ENCODE results near the gene CFC1.
"Not testable (repeated sequence)": the region's sequence is repeated elsewhere in the genome, so short reads cannot be mapped to it uniquely, and the experiment has no call there.

DNA sequence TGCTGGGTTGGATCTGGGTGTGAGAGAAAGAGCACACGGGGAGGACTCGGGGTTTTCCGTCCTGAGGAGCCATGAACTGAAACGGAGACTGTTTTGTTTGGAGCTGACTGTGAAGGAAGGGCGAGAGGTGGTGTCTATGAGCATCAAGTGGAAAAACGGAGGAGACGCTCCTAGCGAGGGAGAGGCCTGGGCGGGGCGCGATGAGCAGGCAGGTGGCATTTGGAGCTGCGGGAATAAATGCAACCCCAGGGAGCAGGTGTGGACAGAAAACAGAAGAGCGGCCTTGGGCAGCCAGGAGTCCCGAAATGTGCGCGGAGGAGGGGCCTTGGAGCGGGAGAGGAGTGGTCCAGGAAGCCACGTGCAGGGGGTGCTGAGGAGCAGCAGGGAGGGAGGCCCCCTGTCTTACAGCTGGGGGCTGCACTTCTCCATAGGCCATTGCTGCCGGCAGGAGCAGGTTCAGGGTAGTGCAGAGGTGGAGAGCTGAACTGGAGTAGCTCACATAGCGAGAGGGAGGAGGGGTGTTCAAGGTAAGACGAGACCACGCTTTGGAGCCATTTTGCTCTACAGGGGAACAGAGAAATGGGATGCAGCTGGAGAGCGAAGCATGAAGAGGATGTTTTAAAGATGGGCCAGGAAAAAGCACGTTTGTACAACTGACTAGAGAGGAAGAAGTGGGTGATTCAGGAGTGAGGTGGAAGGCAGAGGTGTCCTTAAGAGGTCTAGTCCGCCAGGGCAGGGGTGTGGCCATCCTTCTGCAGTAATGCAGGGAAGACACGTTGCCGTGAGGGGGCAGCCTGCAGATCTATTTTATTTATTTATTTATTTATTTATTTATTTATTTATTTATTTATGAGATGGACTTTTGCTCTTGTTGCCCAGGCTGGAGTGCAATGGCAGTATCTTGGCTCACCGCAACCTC lies 9.9 kb upstream of the CFC1 start:
- TF ChIP-seq, protein P1, sequence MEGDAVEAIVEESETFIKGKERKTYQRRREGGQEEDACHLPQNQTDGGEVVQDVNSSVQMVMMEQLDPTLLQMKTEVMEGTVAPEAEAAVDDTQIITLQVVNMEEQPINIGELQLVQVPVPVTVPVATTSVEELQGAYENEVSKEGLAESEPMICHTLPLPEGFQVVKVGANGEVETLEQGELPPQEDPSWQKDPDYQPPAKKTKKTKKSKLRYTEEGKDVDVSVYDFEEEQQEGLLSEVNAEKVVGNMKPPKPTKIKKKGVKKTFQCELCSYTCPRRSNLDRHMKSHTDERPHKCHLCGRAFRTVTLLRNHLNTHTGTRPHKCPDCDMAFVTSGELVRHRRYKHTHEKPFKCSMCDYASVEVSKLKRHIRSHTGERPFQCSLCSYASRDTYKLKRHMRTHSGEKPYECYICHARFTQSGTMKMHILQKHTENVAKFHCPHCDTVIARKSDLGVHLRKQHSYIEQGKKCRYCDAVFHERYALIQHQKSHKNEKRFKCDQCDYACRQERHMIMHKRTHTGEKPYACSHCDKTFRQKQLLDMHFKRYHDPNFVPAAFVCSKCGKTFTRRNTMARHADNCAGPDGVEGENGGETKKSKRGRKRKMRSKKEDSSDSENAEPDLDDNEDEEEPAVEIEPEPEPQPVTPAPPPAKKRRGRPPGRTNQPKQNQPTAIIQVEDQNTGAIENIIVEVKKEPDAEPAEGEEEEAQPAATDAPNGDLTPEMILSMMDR (conservative IDR thresholded peaks at IDR 0.05; ENCODE audit: low read depth in 2 of 2), result not testable (repeated sequence)
- not testable (repeated sequence) for TF ChIP-seq POLR2AphosphoS5 (IDR thresholded peaks at IDR 0.05; ENCODE audit: low read depth); EZH2 (IDR thresholded peaks at IDR 0.05; ENCODE audit: low read depth, unreplicated experiment); EZH2phosphoT487 (IDR thresholded peaks at IDR 0.05; ENCODE audit: unreplicated experiment); REST (IDR thresholded peaks at IDR 0.05; ENCODE audit: unreplicated experiment); JUNB (IDR thresholded peaks at IDR 0.05; ENCODE audit: unreplicated experiment); CREB1 (CRISPR knock-in tag; IDR thresholded peaks at IDR 0.05; ENCODE audit: low read depth); ZNF331 (CRISPR knock-in tag; IDR thresholded peaks at IDR 0.05; ENCODE audit: low read depth); NANOG (IDR thresholded peaks at IDR 0.05; ENCODE audit: borderline replicate concordance); STAT1 (IDR thresholded peaks at IDR 0.05; ENCODE audit: unreplicated experiment)
- TF ChIP-seq, protein P2, sequence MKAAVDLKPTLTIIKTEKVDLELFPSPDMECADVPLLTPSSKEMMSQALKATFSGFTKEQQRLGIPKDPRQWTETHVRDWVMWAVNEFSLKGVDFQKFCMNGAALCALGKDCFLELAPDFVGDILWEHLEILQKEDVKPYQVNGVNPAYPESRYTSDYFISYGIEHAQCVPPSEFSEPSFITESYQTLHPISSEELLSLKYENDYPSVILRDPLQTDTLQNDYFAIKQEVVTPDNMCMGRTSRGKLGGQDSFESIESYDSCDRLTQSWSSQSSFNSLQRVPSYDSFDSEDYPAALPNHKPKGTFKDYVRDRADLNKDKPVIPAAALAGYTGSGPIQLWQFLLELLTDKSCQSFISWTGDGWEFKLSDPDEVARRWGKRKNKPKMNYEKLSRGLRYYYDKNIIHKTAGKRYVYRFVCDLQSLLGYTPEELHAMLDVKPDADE (IDR thresholded peaks at IDR 0.05), result not testable (repeated sequence)
- TF ChIP-seq, protein P3, sequence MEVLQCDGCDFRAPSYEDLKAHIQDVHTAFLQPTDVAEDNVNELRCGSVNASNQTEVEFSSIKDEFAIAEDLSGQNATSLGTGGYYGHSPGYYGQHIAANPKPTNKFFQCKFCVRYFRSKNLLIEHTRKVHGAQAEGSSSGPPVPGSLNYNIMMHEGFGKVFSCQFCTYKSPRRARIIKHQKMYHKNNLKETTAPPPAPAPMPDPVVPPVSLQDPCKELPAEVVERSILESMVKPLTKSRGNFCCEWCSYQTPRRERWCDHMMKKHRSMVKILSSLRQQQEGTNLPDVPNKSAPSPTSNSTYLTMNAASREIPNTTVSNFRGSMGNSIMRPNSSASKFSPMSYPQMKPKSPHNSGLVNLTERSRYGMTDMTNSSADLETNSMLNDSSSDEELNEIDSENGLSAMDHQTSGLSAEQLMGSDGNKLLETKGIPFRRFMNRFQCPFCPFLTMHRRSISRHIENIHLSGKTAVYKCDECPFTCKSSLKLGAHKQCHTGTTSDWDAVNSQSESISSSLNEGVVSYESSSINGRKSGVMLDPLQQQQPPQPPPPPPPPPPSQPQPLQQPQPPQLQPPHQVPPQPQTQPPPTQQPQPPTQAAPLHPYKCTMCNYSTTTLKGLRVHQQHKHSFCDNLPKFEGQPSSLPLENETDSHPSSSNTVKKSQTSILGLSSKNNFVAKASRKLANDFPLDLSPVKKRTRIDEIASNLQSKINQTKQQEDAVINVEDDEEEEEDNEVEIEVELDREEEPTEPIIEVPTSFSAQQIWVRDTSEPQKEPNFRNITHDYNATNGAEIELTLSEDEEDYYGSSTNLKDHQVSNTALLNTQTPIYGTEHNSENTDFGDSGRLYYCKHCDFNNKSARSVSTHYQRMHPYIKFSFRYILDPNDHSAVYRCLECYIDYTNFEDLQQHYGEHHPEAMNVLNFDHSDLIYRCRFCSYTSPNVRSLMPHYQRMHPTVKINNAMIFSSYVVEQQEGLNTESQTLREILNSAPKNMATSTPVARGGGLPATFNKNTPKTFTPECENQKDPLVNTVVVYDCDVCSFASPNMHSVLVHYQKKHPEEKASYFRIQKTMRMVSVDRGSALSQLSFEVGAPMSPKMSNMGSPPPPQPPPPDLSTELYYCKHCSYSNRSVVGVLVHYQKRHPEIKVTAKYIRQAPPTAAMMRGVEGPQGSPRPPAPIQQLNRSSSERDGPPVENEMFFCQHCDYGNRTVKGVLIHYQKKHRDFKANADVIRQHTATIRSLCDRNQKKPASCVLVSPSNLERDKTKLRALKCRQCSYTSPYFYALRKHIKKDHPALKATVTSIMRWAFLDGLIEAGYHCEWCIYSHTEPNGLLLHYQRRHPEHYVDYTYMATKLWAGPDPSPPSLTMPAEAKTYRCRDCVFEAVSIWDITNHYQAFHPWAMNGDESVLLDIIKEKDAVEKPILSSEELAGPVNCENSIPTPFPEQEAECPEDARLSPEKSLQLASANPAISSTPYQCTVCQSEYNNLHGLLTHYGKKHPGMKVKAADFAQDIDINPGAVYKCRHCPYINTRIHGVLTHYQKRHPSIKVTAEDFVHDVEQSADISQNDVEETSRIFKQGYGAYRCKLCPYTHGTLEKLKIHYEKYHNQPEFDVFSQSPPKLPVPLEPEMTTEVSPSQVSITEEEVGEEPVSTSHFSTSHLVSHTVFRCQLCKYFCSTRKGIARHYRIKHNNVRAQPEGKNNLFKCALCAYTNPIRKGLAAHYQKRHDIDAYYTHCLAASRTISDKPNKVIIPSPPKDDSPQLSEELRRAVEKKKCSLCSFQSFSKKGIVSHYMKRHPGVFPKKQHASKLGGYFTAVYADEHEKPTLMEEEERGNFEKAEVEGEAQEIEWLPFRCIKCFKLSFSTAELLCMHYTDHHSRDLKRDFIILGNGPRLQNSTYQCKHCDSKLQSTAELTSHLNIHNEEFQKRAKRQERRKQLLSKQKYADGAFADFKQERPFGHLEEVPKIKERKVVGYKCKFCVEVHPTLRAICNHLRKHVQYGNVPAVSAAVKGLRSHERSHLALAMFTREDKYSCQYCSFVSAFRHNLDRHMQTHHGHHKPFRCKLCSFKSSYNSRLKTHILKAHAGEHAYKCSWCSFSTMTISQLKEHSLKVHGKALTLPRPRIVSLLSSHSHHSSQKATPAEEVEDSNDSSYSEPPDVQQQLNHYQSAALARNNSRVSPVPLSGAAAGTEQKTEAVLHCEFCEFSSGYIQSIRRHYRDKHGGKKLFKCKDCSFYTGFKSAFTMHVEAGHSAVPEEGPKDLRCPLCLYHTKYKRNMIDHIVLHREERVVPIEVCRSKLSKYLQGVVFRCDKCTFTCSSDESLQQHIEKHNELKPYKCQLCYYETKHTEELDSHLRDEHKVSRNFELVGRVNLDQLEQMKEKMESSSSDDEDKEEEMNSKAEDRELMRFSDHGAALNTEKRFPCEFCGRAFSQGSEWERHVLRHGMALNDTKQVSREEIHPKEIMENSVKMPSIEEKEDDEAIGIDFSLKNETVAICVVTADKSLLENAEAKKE (CRISPR knock-in tag; IDR thresholded peaks at IDR 0.05), result not testable (repeated sequence)

All from GM23338 (cell line).